ENCODE results near the gene USP37. TPM values are rescaled to one million over a fixed set of nuclear protein-coding genes. Genes with fewer than 3 reads are reported as not detected.
A peak's percentile ranks its signal among the peaks of the same experiment; 100 is the strongest.

USP37 gene
- total RNA-seq, 1 experiment from 2014 or later: 19.2 TPM

DNA sequence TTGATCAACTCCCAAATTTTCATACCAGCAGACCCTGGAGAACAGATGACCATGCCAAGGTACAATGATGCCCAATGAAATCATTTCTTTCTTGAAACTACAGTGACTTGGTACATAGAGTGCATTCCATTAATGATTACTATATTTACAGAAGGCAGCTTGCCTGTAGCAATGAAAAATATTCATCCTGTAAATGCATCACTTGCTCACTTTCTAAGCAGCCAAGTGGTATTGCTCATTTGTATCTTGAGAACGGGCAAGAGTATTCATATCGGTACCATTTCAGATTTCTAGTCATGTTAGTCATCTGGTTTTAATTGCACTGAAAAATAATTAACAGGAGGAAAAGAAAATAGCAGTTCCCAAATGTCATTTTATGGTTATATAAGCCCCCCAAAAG lies 89.6 kb downstream of the USP37 start:
- H3K9me3 ChIP-seq (replicated peaks): no peaks in the 10 kb centered on the region
- no peaks in the 10 kb centered on the region for H3K4me1 ChIP-seq (replicated peaks)
- peaks cover 72% of the 10 kb centered on the region for H3K36me3 ChIP-seq
- H3K27me3 ChIP-seq (replicated peaks): no peaks in the 10 kb centered on the region
- DNase-seq (ENCODE audit: low read depth in 1 of 2, low spot score in 2 of 2): no peak
- no peak overlapping the region for H3K4me3 ChIP-seq
- H3K27ac ChIP-seq: no peak overlapping the region

DNA sequence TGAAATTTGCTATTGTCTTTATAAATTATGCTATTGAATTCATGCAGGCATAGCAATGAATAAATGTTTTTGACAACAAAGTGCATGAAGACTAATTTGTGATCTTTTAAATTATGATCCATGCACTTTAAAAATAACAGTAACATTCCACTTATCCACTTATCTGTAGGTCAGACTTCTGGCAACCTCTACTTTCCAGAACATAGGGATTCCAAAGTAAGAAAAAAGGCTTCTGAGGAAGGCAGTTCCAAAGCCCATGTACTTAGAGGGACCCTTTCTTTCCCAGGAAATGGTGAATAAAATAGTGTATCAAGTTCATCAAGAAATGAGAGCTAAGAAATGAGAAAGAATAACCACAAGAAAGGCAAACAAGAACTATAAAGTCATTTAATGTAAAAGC lies 90.9 kb downstream of the USP37 start:
- Histone ChIP-seq H3K27me3 (replicated peaks) (no peaks in the 10 kb centered on the region), H3K9me3 (replicated peaks) (no peaks in the 10 kb centered on the region), H3K4me1 (replicated peaks) (no peaks in the 10 kb centered on the region), H3K4me3 (no peak overlapping the region), H3K36me3 (peaks cover 76% of the 10 kb centered on the region), H3K27ac (no peak overlapping the region)
- DNase-seq (ENCODE audit: low read depth in 1 of 2, low spot score in 2 of 2): no peak

DNA sequence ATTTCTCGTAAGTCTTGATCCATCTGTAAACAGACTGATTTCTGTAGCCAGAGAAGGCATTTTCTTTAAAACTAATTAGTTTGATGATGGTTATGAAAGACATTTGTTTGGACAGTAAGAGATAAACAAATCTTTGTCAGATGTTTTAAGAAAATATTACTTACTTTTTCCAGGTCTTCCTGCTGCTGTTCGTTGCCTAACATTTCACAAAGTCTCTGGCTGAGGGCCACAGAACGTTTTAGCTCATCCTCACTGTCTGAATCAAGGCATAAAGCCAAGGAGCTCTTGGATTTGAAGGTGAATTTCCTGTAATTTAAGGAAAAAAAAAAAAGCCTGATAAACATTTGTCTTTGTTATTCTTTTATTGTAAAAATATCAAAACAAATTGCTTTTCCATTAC lies 91.5 kb downstream of the USP37 start:
- no peaks in the 10 kb centered on the region for H3K4me1 ChIP-seq (replicated peaks)
- no peak for DNase-seq (ENCODE audit: low read depth in 1 of 2, low spot score in 2 of 2)
- no peak overlapping the region for H3K4me3 ChIP-seq
- H3K36me3 ChIP-seq: peaks cover 74% of the 10 kb centered on the region
- H3K27ac ChIP-seq: no peak overlapping the region
- H3K27me3 ChIP-seq (replicated peaks): no peaks in the 10 kb centered on the region
- no peaks in the 10 kb centered on the region for H3K9me3 ChIP-seq (replicated peaks)

DNA sequence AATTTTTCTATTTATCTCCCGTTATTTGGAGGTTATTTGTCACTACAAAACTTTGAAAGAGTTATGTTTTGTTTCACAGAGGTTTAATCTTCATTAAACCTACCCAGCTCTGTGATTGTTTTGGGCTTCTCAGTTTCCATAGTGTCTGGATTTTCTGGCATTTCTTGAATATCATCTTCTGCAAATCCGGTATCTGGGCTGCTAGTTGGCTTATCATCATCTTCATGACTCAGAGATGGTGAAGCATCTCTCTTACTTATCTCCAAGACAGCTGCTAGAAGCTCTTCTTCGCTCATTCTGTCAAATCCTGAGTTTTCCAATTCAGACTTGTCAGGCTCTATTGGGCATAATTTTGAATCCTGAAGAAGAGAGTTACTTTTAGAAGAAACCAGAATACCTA lies 93.6 kb downstream of the USP37 start:
- Histone ChIP-seq H3K9me3 (replicated peaks) (no peaks in the 10 kb centered on the region), H3K27ac (no peak overlapping the region), H3K27me3 (replicated peaks) (no peaks in the 10 kb centered on the region), H3K36me3 (peaks cover 75% of the 10 kb centered on the region), H3K4me3 (no peak overlapping the region), H3K4me1 (replicated peaks) (no peaks in the 10 kb centered on the region)
- no peak for DNase-seq (ENCODE audit: low read depth in 1 of 2, low spot score in 2 of 2)

DNA sequence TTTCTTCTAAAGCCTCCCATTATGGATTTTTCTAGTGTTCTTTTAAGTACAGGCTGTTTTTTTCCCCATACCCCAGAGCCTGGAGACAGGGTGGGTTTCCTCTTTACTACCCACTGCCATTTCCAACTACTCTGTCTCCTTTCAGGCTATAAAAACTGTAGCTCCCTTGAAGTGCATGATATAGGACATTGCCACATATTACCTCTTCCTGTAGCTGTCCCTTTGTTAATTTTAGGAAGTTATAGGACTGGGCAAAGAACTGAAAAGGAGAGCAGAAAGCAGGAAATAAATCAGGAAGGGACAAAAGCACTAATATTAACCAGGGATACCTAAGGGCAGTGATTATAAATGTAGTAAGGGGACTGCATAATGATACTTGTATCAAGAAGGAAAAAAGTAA lies 95.2 kb downstream of the USP37 start:
- Histone ChIP-seq H3K27ac (no peak overlapping the region), H3K4me1 (replicated peaks) (no peaks in the 10 kb centered on the region), H3K9me3 (replicated peaks) (no peaks in the 10 kb centered on the region), H3K36me3 (peaks cover 65% of the 10 kb centered on the region), H3K27me3 (replicated peaks) (no peaks in the 10 kb centered on the region), H3K4me3 (no peak overlapping the region)
- DNase-seq (ENCODE audit: low read depth in 1 of 2, low spot score in 2 of 2): no peak

DNA sequence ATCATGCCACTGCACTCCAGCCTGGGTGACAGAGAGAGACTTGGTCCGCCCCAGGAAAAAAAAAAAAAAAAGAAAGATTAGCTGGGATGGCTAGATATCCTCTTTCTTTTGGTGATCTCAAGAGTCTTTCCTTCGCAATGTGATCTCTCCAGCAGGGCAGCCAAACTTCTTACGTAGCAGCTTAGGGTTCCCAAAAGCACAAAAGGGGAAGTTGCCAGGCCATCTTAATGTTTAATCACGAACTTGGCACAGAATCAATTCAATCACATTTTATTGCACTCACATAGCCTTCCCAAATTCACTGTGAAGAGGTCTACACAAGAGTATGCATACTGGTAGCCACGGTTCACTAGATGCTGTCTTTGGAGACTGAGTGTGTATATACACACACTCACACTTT lies 96.2 kb downstream of the USP37 start:
- Histone ChIP-seq H3K27ac (no peak overlapping the region), H3K36me3 (peaks cover 56% of the 10 kb centered on the region), H3K4me1 (replicated peaks) (no peaks in the 10 kb centered on the region), H3K9me3 (replicated peaks) (no peaks in the 10 kb centered on the region), H3K27me3 (replicated peaks) (no peaks in the 10 kb centered on the region), H3K4me3 (no peak overlapping the region)
- no peak for DNase-seq (ENCODE audit: low read depth in 1 of 2, low spot score in 2 of 2)

DNA sequence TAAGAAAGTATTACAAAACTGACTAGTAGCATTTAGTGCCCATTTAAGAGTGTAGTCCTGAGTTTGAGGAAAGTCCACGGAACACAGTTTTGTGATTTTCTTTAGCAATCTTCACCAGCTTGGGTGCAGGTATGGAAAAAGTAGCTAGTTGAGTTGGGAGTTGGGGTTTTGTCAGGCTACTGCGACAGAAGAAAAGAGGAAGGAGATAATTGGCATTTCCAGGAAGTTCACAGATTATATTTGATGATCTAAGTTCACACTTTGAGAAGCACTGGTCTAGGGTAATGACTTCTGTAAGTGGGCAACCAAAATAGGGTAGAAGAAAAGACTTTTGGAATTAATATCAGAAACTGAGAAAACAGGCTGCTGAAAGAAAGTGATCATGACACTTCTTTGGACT lies 97.1 kb downstream of the USP37 start:
- Histone ChIP-seq H3K27ac (no peak overlapping the region), H3K4me1 (replicated peaks) (no peaks in the 10 kb centered on the region), H3K9me3 (replicated peaks) (no peaks in the 10 kb centered on the region), H3K27me3 (replicated peaks) (no peaks in the 10 kb centered on the region), H3K36me3 (peaks cover 55% of the 10 kb centered on the region), H3K4me3 (no peak overlapping the region)
- no peak for DNase-seq (ENCODE audit: low read depth in 1 of 2, low spot score in 2 of 2)

DNA sequence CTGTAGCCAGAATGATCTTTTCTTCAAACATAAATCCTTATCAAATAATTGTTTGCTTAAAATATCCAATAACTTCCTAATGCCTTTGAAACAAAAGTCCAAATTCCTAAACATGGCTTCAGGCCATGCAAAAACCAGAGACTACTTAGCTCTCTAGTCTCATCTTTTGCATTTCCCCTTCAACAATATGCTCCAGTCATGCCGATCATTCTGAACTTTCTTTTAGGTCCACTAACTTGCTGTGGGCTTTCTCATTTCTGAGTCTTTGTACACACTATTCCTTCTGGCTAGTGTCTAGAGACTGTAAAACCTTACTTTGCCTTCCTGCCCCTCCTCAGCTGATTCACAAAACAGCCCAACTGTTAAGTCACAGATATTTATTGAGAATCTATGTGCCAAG lies 97.7 kb downstream of the USP37 start:
- DNase-seq (ENCODE audit: low read depth in 1 of 2, low spot score in 2 of 2): no peak
- Histone ChIP-seq H3K9me3 (replicated peaks) (no peaks in the 10 kb centered on the region), H3K4me3 (no peak overlapping the region), H3K27ac (no peak overlapping the region), H3K27me3 (replicated peaks) (no peaks in the 10 kb centered on the region), H3K36me3 (peaks cover 59% of the 10 kb centered on the region), H3K4me1 (replicated peaks) (no peaks in the 10 kb centered on the region)

DNA sequence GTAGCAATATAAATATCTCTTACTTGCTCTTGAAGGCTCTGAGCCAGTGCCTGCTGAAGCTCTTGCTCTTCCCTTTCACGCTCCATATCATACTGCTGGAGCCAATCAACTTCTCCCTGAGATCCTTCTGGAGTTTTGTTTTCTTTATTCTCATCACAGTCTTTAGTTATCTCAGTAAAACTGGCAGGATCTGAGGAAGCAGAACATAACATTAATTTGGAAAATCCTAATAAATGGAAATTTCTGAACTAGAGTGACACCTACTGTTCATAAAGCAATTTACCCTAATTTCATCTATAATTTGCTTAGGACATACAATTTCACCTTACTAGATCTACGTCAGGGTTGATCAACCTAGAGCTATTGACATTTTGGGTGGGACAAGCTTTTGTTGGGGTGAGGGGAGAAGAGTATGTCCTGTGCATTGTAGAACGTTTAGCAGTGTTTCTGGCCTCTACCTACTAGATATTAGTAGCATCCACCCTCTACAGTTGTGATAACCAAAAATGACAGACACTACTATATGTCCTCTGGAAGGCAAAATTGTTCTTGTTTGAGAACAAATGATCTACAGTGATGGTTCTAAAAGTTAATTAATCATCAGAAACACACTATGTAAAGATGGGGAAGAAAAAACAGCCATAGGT lies 102.0 kb downstream of the USP37 start:
- H3K9me3 ChIP-seq (replicated peaks): no peaks in the 10 kb centered on the region
- H3K4me3 ChIP-seq: no peak overlapping the region
- H3K27ac ChIP-seq: no peak overlapping the region
- H3K36me3 ChIP-seq: peaks cover 52% of the 10 kb centered on the region
- H3K4me1 ChIP-seq (replicated peaks): no peaks in the 10 kb centered on the region
- DNase-seq (ENCODE audit: low read depth in 1 of 2, low spot score in 2 of 2): peak in 1 of 2 experiments; percentile 23
- no peaks in the 10 kb centered on the region for H3K27me3 ChIP-seq (replicated peaks)

DNA sequence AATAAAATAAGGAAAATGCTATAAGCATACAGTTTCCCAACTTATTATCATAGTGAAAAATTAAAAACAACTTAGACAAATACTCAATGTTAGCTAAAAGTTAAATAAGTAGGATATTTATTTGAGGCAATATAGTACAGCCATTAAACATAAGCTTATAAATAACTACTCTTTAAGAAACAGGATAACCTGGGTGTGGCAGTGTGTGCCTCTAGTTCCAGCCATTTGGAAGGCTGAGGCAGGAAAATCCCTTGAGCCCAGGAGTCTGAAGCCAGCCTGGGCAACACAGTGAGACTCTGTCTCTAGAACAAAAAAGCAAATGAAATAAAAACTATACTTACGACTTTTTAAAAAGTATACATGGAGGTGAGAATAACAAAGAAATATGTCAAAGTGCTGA lies 109.6 kb downstream of the USP37 start:
- no peaks in the 10 kb centered on the region for H3K9me3 ChIP-seq (replicated peaks)
- H3K4me3 ChIP-seq: no peak overlapping the region
- H3K27ac ChIP-seq: no peak overlapping the region
- no peaks in the 10 kb centered on the region for H3K4me1 ChIP-seq (replicated peaks)
- H3K36me3 ChIP-seq: peaks cover 58% of the 10 kb centered on the region
- H3K27me3 ChIP-seq (replicated peaks): no peaks in the 10 kb centered on the region
- no peak for DNase-seq (ENCODE audit: low read depth in 1 of 2, low spot score in 2 of 2)

DNA sequence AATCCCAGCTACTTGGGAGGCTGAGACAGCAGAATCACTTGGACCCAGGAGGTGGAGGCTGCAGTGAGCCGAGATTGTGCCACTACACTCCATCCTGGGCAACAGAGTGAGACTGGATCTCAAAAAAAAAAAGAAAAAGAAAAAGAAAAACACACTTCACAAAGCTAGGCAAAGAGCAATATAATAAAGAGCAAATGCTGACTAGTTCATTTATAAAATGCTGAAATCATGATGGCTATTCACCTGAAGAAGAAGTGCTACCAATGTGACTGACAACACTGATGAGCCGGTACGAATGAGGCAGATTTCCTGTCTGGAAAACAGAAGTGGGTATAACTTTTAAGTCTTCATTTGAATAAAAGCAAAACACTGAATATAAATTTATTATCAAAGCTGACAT lies 111.3 kb downstream of the USP37 start:
- Histone ChIP-seq H3K36me3 (peaks cover 54% of the 10 kb centered on the region), H3K9me3 (replicated peaks) (no peaks in the 10 kb centered on the region), H3K27ac (no peak overlapping the region), H3K27me3 (replicated peaks) (no peaks in the 10 kb centered on the region), H3K4me1 (replicated peaks) (no peaks in the 10 kb centered on the region), H3K4me3 (no peak overlapping the region)
- DNase-seq (ENCODE audit: low read depth in 1 of 2, low spot score in 2 of 2): no peak

DNA sequence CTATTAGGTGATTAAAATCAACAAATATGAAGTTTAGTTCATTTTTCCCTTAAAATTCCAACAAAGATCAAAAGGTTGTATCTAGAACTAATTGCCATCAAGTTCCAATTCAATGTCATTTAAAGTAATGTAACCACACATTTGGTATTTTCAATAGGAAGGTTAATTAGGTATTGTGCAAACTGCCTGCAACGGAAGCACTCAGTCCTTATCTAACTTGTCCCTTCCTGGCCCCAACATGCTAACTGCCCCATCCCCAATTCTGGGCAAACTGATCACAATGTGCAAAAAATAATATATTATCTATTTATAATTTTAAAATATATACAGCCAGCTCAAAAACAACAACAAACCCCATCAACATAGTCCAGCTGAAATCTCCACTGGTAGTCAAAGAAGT lies 116.1 kb downstream of the USP37 start:
- no peaks in the 10 kb centered on the region for H3K27me3 ChIP-seq (replicated peaks)
- H3K4me3 ChIP-seq: no peak overlapping the region

DNA sequence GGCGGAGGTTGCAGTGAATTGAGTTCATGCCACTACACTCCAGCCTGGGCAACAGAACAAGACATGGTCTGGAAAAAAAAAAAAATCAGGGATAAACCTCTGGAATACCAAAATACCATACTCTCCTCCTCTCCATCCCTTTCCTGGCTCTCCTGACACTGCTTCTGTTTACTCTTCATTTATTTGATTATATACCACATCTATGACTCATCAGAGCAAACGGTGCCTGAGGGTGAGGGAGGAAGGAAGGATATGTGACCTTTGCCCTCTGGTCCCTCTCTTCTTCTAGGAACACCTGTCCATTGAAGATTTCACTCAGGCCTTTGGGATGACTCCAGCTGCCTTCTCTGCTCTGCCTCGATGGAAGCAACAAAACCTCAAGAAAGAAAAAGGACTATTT lies 119.2 kb downstream of the USP37 start:
- Histone ChIP-seq H3K36me3 (peaks cover 21% of the 10 kb centered on the region), H3K4me1 (replicated peaks) (peaks cover 5% of the 10 kb centered on the region), H3K9me3 (replicated peaks) (no peaks in the 10 kb centered on the region), H3K4me3 (no peak overlapping the region), H3K27me3 (replicated peaks) (no peaks in the 10 kb centered on the region), H3K27ac (no peak overlapping the region)
- peak in 1 of 2 experiments; percentile 28 for DNase-seq (ENCODE audit: low read depth in 1 of 2, low spot score in 2 of 2)

More for the DNA sequence above, 116.1 kb downstream of the USP37 start:
- Histone ChIP-seq H3K27ac (no peak overlapping the region), H3K36me3 (peaks cover 48% of the 10 kb centered on the region), H3K9me3 (replicated peaks) (no peaks in the 10 kb centered on the region), H3K4me1 (replicated peaks) (peaks cover 5% of the 10 kb centered on the region)
- DNase-seq (ENCODE audit: low read depth in 1 of 2, low spot score in 2 of 2): no peak

DNA sequence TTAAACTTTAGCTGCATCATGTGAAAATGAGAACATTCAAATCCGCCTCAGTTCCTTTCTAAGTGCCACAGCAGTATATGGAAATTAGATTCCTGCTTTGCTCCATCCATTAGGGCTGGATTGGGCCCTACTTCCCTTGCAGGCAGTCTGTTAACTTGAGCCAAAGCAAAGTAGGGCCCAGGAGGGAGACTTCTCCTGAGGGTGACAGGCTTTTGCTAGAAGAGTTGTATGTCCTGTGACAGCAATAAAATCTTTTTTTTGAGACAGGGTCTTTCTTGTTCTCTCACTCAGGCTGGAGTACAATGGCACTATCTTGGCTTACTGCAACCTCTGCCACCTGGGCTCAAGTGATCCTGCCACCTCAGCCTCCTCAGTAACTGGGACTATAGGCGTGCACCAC lies 121.1 kb downstream of the USP37 start:
- Histone ChIP-seq H3K27ac (no peak overlapping the region), H3K36me3 (peaks cover 14% of the 10 kb centered on the region), H3K4me1 (replicated peaks) (peaks cover 5% of the 10 kb centered on the region), H3K4me3 (no peak overlapping the region), H3K27me3 (replicated peaks) (no peaks in the 10 kb centered on the region), H3K9me3 (replicated peaks) (no peaks in the 10 kb centered on the region)
- DNase-seq (ENCODE audit: low read depth in 1 of 2, low spot score in 2 of 2): no peak

DNA sequence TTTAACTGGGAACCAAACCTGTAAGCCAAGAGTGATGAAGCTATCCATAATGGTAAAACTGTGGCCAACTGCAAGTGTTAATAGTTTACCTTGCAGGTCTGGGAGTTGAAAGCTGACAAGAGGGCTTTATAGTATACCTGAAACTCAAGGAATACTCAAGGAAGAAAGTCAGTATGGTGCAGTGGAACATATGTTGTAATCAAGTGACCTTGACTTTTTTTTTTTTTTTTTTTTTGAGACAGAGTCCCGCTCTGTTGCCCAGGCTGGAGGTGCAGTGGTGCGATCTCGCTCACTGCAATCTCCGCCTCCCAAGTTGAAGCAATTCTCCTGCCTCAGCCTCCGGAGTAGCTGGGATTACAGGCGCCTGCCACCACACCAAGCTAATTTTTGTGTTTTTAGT lies 121.6 kb downstream of the USP37 start:
- Histone ChIP-seq H3K4me3 (no peak overlapping the region), H3K27ac (no peak overlapping the region), H3K4me1 (replicated peaks) (peaks cover 5% of the 10 kb centered on the region), H3K9me3 (replicated peaks) (no peaks in the 10 kb centered on the region), H3K36me3 (peaks cover 14% of the 10 kb centered on the region), H3K27me3 (replicated peaks) (no peaks in the 10 kb centered on the region)
- DNase-seq (ENCODE audit: low read depth in 1 of 2, low spot score in 2 of 2): no peak

Data from SJSA1 (cell line).